HG03135 (cell line): ENCODE measurements around the gene ARL5A.
"Not testable (repeated sequence)": the region's sequence is repeated elsewhere in the genome, so short reads cannot be mapped to it uniquely, and the experiment has no call there.

Experiments used
- ATAC-seq: cut with Tn5 transposase; IDR thresholded peaks from one replicate; pipeline ENCODE4 v1.9.1; 2021; ENCODE audit warnings: mild to moderate bottlenecking, moderate library complexity; ENCODE audit not compliant: unreplicated experiment

ARL5A gene

GRCh38 chr2:151796774-151797173 is 31.4 kb downstream of the ARL5A start:
- ATAC-seq = no peak

GRCh38 chr2:151795646-151796240 is 32.5 kb downstream of the ARL5A start:
- ATAC-seq = no peak

DNA sequence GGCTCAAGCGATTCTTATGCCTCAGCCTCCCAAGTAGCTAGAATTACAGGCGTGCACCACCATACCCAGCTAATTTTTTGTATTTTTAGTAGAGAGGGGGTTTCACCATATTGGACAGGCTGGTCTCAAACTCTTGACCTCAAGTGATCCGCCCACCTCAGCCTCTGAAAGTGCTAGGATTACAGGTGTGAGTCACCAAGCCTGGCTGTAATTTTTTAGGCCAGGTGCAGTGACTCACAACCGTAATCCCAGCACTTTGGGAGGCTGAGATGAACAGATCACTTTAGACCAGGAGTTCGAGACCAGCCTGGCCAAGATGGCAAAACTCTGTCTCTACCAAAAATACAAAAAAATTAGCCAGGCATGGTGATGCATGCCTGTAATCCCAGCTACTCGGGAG is 33.8 kb downstream of the ARL5A start:
- not testable (repeated sequence) for ATAC-seq

- no peak for ATAC-seq
Measured at GRCh38 chr2:151793123-151793522, 35.1 kb downstream of the ARL5A start.

- ATAC-seq = no peak
Measured at GRCh38 chr2:151792589-151792988, 35.6 kb downstream of the ARL5A start.

DNA sequence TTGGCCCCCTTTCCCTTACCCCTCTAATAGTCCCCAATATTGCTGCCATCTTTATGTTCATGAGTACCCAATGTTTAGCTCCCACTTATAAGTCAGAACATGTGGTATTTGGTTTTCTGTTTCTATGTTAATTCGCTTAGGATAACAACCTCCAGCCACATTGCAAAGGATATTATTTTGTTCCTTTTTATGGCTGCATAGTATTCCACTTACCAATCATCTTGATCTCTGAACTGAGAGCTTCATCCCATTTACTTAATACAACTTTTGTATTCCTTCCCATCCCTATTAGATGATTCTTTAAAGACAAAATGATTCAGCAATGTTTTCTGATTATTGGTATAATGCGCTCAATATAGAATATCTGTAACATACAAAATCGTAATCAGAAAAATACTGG is 36.7 kb downstream of the ARL5A start:
- ATAC-seq = no peak

DNA sequence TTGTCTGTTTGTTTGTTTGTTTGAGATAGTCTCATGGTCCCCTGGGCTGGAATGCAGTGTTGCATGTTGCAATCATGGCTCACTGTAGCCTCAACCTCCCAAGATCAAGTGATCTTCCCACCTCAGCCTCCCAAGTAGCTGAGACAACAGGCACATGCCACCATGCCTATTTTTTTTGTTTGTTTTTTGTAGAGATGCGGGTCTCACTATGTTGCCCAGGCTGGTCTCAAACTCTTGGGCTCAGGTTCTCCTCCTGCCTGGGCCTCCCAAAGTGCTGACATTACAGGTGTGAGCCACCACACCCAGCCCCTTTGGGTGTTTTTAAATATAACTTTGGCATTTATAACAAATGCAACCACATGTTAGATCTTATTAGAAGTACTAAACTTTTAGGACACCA is 37.5 kb downstream of the ARL5A start:
- no peak for ATAC-seq

GRCh38 chr2:151789055-151789834 is 39.0 kb downstream of the ARL5A start:
- no peak for ATAC-seq

DNA sequence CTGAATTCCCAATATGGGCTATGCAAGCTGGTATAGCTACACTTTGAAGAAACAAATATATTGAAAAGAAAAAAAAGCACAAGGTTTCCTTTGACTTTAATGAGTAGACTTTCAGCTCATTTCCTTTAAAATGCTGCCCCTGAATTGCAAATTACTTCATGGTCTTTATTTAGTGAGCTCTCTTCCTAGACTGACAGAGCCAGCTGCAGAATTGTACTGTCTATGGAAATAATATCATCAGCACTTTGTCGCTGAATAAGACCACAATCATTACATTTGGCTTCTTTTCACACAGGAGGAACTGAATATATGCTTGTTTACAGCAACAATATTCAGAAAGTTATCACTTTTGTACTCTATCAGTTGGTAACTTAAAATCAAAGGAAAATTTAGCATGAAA is 41.7 kb downstream of the ARL5A start:
- ATAC-seq = no peak

- ATAC-seq = no peak
Measured at GRCh38 chr2:151786077-151786476, 42.1 kb downstream of the ARL5A start.

DNA sequence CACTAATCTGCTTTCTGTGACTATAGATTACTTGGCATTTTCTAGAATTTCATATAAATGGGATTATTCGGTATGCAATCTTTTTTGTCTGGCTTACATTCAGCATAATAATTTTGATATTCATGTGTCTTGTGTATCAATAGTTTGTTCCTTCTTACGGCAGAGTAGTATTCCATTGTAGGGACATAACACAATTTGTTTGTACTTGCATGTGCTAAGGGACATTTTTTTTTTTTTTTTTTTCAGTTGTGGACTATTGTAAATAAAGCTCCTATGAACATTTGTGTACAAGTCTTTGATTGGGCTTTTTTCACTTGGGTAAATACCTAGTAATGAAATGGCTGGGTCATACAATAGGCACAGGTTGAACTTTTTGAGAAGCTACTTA is 45.1 kb downstream of the ARL5A start:
- no peak for ATAC-seq

- no peak for ATAC-seq
Measured at GRCh38 chr2:151782378-151783132, 45.7 kb downstream of the ARL5A start.

GRCh38 chr2:151781642-151782041 is 46.6 kb downstream of the ARL5A start:
- no peak for ATAC-seq

DNA sequence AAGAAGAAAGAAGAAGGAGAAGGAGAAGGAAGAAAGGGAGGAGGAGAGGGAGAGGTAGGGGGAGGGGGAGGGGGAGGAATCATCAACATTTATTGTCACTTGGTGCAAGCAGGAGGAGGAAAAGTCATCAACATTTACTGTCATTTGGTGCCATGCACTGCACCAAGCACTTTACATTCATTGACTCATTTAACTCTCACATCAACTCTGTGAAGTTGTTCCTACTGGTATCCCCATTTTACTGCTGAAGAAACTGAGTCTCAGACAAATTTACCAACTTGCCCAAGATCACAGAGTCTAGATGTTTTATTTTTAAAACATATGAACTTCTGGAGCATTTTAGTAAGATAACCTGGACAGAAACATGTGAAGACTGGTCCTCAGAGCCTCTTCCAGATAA is 47.3 kb downstream of the ARL5A start:
- no peak for ATAC-seq

DNA sequence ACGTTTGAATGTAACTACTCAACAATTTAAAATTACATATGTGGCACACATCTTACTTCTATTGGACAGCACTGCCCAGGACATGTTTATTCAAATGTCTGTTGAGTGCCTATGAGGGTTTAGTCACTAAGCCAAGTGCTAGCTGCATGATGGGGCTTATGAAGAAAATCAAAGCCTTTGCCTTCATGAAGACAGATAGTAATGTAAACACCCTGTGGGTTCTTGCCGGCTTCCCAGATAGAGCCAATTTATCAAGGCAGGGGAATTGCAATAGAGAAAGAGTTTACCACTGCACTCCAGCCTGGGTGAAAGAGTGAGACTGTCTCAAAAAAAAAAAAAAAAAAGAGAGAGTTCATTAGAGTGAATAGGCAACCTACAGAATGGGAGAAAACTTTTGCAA is 50.3 kb downstream of the ARL5A start:
- ATAC-seq = no peak

- no peak for ATAC-seq
Measured at GRCh38 chr2:151777487-151777886, 50.7 kb downstream of the ARL5A start.

- no peak for ATAC-seq
Measured at GRCh38 chr2:151776367-151776766, 51.9 kb downstream of the ARL5A start.

DNA sequence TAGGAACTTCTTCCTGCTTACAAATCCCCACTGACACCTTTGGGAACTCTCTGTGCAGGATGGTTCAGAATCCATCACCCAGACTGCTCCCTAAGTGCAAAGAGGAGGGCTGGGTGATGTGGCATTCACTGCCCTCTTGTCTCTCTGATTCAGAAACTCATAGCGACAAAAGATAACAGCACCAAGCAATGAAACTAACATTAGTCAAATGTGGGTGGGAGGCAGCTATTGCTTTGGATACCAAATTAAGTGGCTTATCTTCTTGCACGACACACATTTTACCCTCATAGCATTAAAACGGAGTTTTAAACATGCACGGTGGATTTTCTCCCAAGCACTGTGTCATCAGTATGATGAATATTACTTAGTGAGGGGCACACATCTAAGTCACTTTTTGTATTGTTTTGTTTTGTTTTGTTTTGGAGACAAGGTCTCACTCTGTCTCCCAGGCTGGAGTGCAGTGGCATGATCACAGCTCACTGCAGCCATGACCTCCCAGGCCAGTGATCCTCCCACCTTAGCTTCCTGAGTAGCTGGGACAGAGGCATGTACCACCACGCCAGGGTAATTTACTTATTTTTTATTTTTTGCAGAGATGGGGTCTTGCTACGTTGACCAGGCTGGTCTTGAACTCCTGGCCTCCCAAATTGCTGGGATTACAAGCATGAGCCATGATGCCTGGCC is 53.0 kb downstream of the ARL5A start:
- ATAC-seq = peak; percentile 38

DNA sequence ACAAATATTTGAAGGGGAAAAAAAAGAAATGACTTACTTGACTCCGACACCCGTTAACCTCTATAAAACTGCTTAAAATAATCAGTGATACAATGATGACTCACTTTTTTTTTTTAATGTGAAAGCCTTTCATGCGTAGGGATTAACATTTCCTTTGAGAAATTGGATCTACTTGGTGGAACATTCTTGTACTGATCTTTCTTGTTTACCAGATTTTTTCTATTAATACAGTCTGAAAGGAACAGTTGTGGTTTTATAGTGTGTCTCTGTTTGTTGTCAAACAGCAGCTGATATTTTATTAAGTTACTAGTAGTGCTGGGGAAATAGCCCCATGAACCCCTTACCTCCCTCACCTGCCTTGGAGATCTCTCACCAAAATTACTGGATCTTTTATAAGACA is 53.7 kb downstream of the ARL5A start:
- no peak for ATAC-seq

DNA sequence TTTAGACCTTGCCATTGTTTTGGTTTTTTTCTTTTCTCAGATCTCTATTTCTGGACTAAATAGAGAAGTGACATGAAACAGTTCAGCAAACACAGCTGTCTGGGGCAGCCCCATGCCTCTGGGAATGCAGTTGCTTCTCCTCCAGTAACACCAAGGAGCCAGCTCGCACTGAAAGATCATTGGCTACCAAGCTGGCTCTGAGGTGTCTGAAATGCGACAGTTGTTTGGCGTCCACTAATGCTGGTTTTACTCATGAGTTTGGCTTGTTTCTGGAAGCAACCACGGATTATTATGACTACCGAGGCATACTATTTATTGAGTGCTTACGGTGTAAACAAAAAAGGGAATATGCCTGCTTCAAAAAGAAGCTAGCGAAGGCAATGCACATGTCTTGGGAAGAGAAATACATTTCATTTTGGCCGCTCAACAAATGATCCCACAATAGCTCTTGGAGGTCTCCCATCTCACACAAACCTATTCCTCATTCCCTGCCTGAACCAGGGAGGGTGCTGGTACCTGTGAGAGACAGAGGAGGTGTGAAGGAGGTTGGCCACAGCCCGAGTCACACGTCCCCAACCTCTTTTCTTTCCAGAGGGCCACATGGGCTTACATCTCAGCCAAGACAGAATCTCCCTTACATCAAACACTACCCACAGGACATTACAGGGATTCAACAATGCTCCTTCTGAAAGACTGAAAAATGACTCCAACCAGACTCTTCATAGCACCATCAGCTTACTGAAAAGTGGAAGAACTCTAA is 56.4 kb downstream of the ARL5A start:
- ATAC-seq = peak; percentile 90

DNA sequence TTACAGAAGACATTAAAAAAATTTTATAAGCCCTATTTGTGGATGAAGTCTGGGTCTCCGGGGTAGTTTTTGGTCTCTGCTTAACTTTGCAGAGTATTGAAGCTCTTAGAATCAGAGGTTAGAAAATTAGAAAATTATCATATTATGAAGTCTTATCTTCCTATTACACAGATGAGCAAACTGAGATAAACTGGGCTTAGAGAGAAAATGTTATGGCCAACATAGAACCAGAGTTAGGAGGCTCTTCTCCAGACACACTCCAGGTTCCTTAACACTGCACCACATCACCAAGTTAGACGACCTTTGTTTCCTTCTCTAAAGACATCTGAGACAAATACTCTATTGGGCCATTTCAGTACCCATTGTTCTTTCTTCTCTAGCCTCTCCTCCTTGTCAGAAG is 57.2 kb downstream of the ARL5A start:
- ATAC-seq = peak; percentile 23
